HEK293 (cell line): ENCODE data around the gene SFMBT2.

Source experiments
- CTCF ChIA-PET: fragments of 350-600 bp; formaldehyde crosslinking; extraction: SDS; loops from one replicate; lab custom pipeline; 2021; ENCODE audit warnings: antibody characterized with exemption; lab: Yijun Ruan, JAX
- POLR2A ChIA-PET: fragments of 300-600 bp; formaldehyde crosslinking; extraction: SDS; loops from one replicate; lab custom pipeline; 2020; ENCODE audit warnings: antibody characterized with exemption, inconsistent platforms; lab: Yijun Ruan, JAX
- H3K27ac ChIP-seq: fragments of 200-500 bp; sonication (Bioruptor generic); 2 replicates; pipeline ENCODE4 v1.5.1; 2014; ENCODE audit warnings: low read depth, low read length, control low read depth, inconsistent platforms; ENCODE audit errors: extremely low read depth
- H3K36me3 ChIP-seq, 2 experiments: fragments of 200-500 bp in 1 of 2; sonication (Bioruptor generic) in 1 of 2; 1 replicate in 1 of 2; 2 replicates in 1 of 2; pipeline ENCODE4 v1.5.1; 2014 to 2017; ENCODE audit warnings: inconsistent platforms in 2 of 2, low read length in 2 of 2; ENCODE audit not compliant: control insufficient read depth in 2 of 2, insufficient read depth in 1 of 2
- H3K4me1 ChIP-seq: fragments of 200-500 bp; sonication (Bioruptor generic); 2 replicates; pipeline ENCODE4 v1.5.1; 2014; ENCODE audit warnings: mild to moderate bottlenecking, low read length, inconsistent platforms; ENCODE audit not compliant: control insufficient read depth, insufficient read depth
- H3K4me3 ChIP-seq: 2 replicates; pipeline ENCODE4 v1.5.1; 2011; ENCODE audit warnings: low read depth, mild to moderate bottlenecking, control low read depth, low read length, moderate library complexity
- H3K9me3 ChIP-seq: fragments of 200-500 bp; sonication (Bioruptor generic); 2 replicates; pipeline ENCODE4 v1.5.1; 2014; ENCODE audit warnings: low read depth, low read length, inconsistent platforms; ENCODE audit not compliant: control insufficient read depth, insufficient read depth
- AEBP2 ChIP-seq: fragments of 450-650 bp; formaldehyde crosslinking; IDR thresholded peaks from 2 replicates; pipeline ENCODE4 v1.5.1; 2016; ENCODE audit warnings: missing biosample characterization, missing genetic modification characterization, borderline replicate concordance
- FEZF1 ChIP-seq: fragments of 450-650 bp; formaldehyde crosslinking; IDR thresholded peaks from 2 replicates; pipeline ENCODE4 v1.5.1; 2016; ENCODE audit warnings: missing biosample characterization, missing genetic modification characterization
- GLIS1 ChIP-seq: fragments of 450-650 bp; formaldehyde crosslinking; IDR thresholded peaks from 2 replicates; pipeline ENCODE4 v1.5.1; 2016; ENCODE audit warnings: missing biosample characterization, missing genetic modification characterization
- HIC1 ChIP-seq: fragments of 450-650 bp; formaldehyde crosslinking; IDR thresholded peaks from 2 replicates; pipeline ENCODE4 v1.5.1; 2016; ENCODE audit warnings: missing biosample characterization, missing genetic modification characterization
- IKZF3 ChIP-seq: fragments of 450-650 bp; IDR thresholded peaks from 2 replicates; pipeline ENCODE4 v1.5.0; 2018; ENCODE audit warnings: missing biosample characterization, mild to moderate bottlenecking, missing genetic modification characterization, moderate library complexity
- PRDM1 ChIP-seq: fragments of 450-650 bp; formaldehyde crosslinking; IDR thresholded peaks from 2 replicates; pipeline ENCODE4; 2016; ENCODE audit warnings: missing biosample characterization, missing genetic modification characterization
- PRDM4 ChIP-seq: fragments of 450-650 bp; formaldehyde crosslinking; IDR thresholded peaks from 2 replicates; pipeline ENCODE4 v1.5.1; 2017; ENCODE audit warnings: missing biosample characterization, missing genetic modification characterization
- PRDM6 ChIP-seq: fragments of 450-650 bp; formaldehyde crosslinking; IDR thresholded peaks from 2 replicates; pipeline ENCODE4 v1.5.1; 2017; ENCODE audit warnings: missing biosample characterization, missing genetic modification characterization
- SALL2 ChIP-seq: fragments of 450-650 bp; formaldehyde crosslinking; IDR thresholded peaks from 2 replicates; pipeline ENCODE4 v1.5.0; 2017; ENCODE audit warnings: missing biosample characterization, mild to moderate bottlenecking, missing genetic modification characterization, borderline replicate concordance
- TCF7L2 ChIP-seq: IDR thresholded peaks from 2 replicates; pipeline ENCODE4 v1.6.1; 2011; ENCODE audit warnings: low read depth, mild to moderate bottlenecking, inconsistent platforms, low read length, moderate library complexity, borderline replicate concordance
- ZBTB1 ChIP-seq: fragments of 450-650 bp; formaldehyde crosslinking; IDR thresholded peaks from 2 replicates; pipeline ENCODE4 v1.5.1; 2016; ENCODE audit warnings: missing biosample characterization, missing genetic modification characterization
- ZBTB8A ChIP-seq: fragments of 450-650 bp; formaldehyde crosslinking; IDR thresholded peaks from 2 replicates; pipeline ENCODE4 v1.5.1; 2016; ENCODE audit warnings: missing biosample characterization, missing genetic modification characterization
- ZFHX2 ChIP-seq: fragments of 450-650 bp; formaldehyde crosslinking; conservative IDR thresholded peaks from 2 replicates; pipeline ENCODE4 v1.5.1; 2016; ENCODE audit warnings: missing biosample characterization, missing genetic modification characterization
- ZNF138 ChIP-seq: fragments of 450-650 bp; formaldehyde crosslinking; IDR thresholded peaks from 2 replicates; pipeline ENCODE4 v1.5.1; 2016; ENCODE audit warnings: missing biosample characterization, missing genetic modification characterization, borderline replicate concordance
- ZNF175 ChIP-seq: fragments of 450-650 bp; formaldehyde crosslinking; IDR thresholded peaks from 2 replicates; pipeline ENCODE4 v1.5.1; 2016; ENCODE audit warnings: missing biosample characterization, missing genetic modification characterization
- ZNF239 ChIP-seq: fragments of 450-650 bp; formaldehyde crosslinking; IDR thresholded peaks from 2 replicates; pipeline ENCODE4 v1.5.1; 2016; ENCODE audit warnings: missing biosample characterization, missing genetic modification characterization
- ZNF510 ChIP-seq: fragments of 450-650 bp; formaldehyde crosslinking; IDR thresholded peaks from 2 replicates; pipeline ENCODE4 v1.5.1; 2018; ENCODE audit warnings: mild to moderate bottlenecking, missing genetic modification characterization, missing biosample characterization; ENCODE audit not compliant: insufficient replicate concordance
- ZNF555 ChIP-seq: fragments of 450-650 bp; formaldehyde crosslinking; conservative IDR thresholded peaks from 2 replicates; pipeline ENCODE4 v1.5.1; 2017; ENCODE audit warnings: missing biosample characterization, mild to moderate bottlenecking, missing genetic modification characterization, inconsistent platforms
- ZNF571 ChIP-seq: fragments of 450-650 bp; formaldehyde crosslinking; IDR thresholded peaks from 2 replicates; pipeline ENCODE4 v1.5.0; 2017; ENCODE audit warnings: missing biosample characterization, missing genetic modification characterization
- ZNF600 ChIP-seq: fragments of 450-650 bp; formaldehyde crosslinking; IDR thresholded peaks from 2 replicates; pipeline ENCODE4 v1.5.1; 2016; ENCODE audit warnings: missing biosample characterization, missing genetic modification characterization
- ZNF654 ChIP-seq: fragments of 450-650 bp; formaldehyde crosslinking; IDR thresholded peaks from 2 replicates; pipeline ENCODE4 v1.5.1; 2016; ENCODE audit warnings: low read depth, missing biosample characterization, missing genetic modification characterization
- ZNF660 ChIP-seq: fragments of 450-650 bp; IDR thresholded peaks from 2 replicates; pipeline ENCODE4 v1.5.1; 2018; ENCODE audit warnings: missing biosample characterization, mild to moderate bottlenecking, missing genetic modification characterization
- ZNF670 ChIP-seq: fragments of 450-650 bp; formaldehyde crosslinking; IDR thresholded peaks from 2 replicates; pipeline ENCODE4 v1.5.1; 2016; ENCODE audit warnings: missing biosample characterization, missing genetic modification characterization, low read depth
- ZNF830 ChIP-seq: fragments of 450-650 bp; IDR thresholded peaks from 2 replicates; pipeline ENCODE4 v1.5.0; 2018; ENCODE audit warnings: missing biosample characterization, missing genetic modification characterization, low read depth, mild to moderate bottlenecking, moderate library complexity

The SFMBT2 gene

GRCh38 chr10:7436490-7437100 is 25.8 kb upstream of the SFMBT2 start (continued):
- TF ChIP-seq ZNF555 (tag by site-specific recombination) (no peak), ZNF175 (tag by site-specific recombination) (no peak), ZNF138 (tag by site-specific recombination) (no peak), ZNF830 (tag by site-specific recombination) (no peak), ZBTB8A (tag by site-specific recombination) (no peak), PRDM1 (tag by site-specific recombination) (peak; percentile 69), ZNF654 (tag by site-specific recombination) (no peak), ZNF660 (no peak), PRDM4 (tag by site-specific recombination) (0 out of 2 replicates have a peak, but pooled peaks have one; percentile 37), ZNF600 (tag by site-specific recombination) (no peak), ZNF670 (tag by site-specific recombination) (no peak)

- TF ChIP-seq PRDM1 (tag by site-specific recombination) (peak; percentile 78), ZNF175 (tag by site-specific recombination) (no peak)
- CTCF ChIA-PET: no interaction called here
- Histone ChIP-seq H3K4me1 (peaks cover 15% of the 10 kb centered on the region), H3K9me3 (no peaks in the 10 kb centered on the region), H3K36me3 (no peaks in the 10 kb centered on the region), H3K4me3 (no peak overlapping the region), H3K27ac (no peak overlapping the region)
- POLR2A ChIA-PET: no interaction called here
Observed at GRCh38 chr10:7435674-7436073, 24.8 kb upstream of the SFMBT2 start.

- H3K4me3 ChIP-seq: no peak overlapping the region
- H3K27ac ChIP-seq: no peak overlapping the region; the same call in 1 of the 2 replicates
- H3K4me1 ChIP-seq: peaks cover 15% of the 10 kb centered on the region
- ChIA-PET POLR2A (interaction anchor here (0.6 kb wide), 1 partner anchor 497 kb away, joined by 5 read pairs; no protein-coding TSS in a partner anchor), CTCF (no interaction called here)
- no peaks in the 10 kb centered on the region for H3K9me3 ChIP-seq
- no peaks in the 10 kb centered on the region for H3K36me3 ChIP-seq
- TF ChIP-seq PRDM6 (tag by site-specific recombination): peak; percentile 63
- TF ChIP-seq ZBTB1 (tag by site-specific recombination): no peak
- no peak for TF ChIP-seq ZNF571 (tag by site-specific recombination)
- TF ChIP-seq ZNF239 (tag by site-specific recombination): no peak
- no peak for TF ChIP-seq AEBP2
- TF ChIP-seq TCF7L2: no peak
- TF ChIP-seq ZFHX2: peak; percentile 62
- TF ChIP-seq ZNF510: no peak
- TF ChIP-seq HIC1: peak; percentile 71
- peak; percentile 19; the same call in 1 of the 2 replicates for TF ChIP-seq IKZF3
- peak; percentile 71 for TF ChIP-seq GLIS1
- TF ChIP-seq ZNF175 (tag by site-specific recombination): no peak
- TF ChIP-seq FEZF1 (tag by site-specific recombination): no peak
- TF ChIP-seq SALL2 (tag by site-specific recombination): no peak
Observed at GRCh38 chr10:7434378-7434777, 23.5 kb upstream of the SFMBT2 start.
